ENCODE data around the gene DAO.

- no peak for TF ChIP-seq EZH2phosphoT487 (IDR thresholded peaks at IDR 0.05; ENCODE audit: low read depth, severe bottlenecking, unreplicated experiment)
- no peak for TF ChIP-seq CTCF (IDR thresholded peaks at IDR 0.05; ENCODE audit: poor library complexity)
- no peak for TF ChIP-seq EZH2 (IDR thresholded peaks at IDR 0.05; ENCODE audit: borderline replicate concordance)
These were observed 16.4 kb downstream of the DAO start for GRCh38 chr12:108896336-108896735.
